GM12878 (cell line): Measurements from ENCODE around the gene VPS54. TPM values are rescaled to one million over a fixed set of nuclear protein-coding genes. Genes with fewer than 3 reads are reported as not detected.

Experiments
- ATAC-seq: fragments of 200-7000 bp; cut with Tn5 transposase; 3 replicates; pipeline ENCODE4 v1.9.1; 2020; ENCODE audit warnings: mild to moderate bottlenecking, moderate library complexity
- BruUV-seq: library from RNA; stranded (reverse); fragments of 400-500 nt; replicated peaks from 2 replicates; lab custom pipeline; 2021; lab: Mats Ljungman, UMichigan
- CTCF ChIA-PET: fragments of 300-600 bp; sonication (Branson Sonifier 250); formaldehyde crosslinking; extraction: SDS; loops from one replicate; lab custom pipeline; 2021; ENCODE audit warnings: inconsistent platforms; lab: Yijun Ruan, JAX
- POLR2A ChIA-PET: fragments of 350-600 bp; formaldehyde crosslinking; extraction: SDS; loops from one replicate; lab custom pipeline; 2021; ENCODE audit warnings: inconsistent platforms; lab: Charles Lee
- RAD21 ChIA-PET: fragments of 300-600 bp; sonication (Branson Sonifier 250); formaldehyde crosslinking; loops from one replicate; lab custom pipeline; 2023; ENCODE audit warnings: antibody characterized with exemption; ENCODE audit not compliant: unreplicated experiment; lab: Charles Lee
- SMC1A ChIA-PET: fragments of 300-600 bp; sonication (Branson Sonifier 250); formaldehyde crosslinking; loops from one replicate; lab custom pipeline; 2023; ENCODE audit not compliant: unreplicated experiment, uncharacterized antibody; lab: Charles Lee
- DNase-seq: peaks from one replicate; pipeline ENCODE4 v3.0.0-alpha.2; 2011; ENCODE audit warnings: low read depth, low spot score
- FAIRE-seq: peaks from 3 replicates; lab custom pipeline; 2011; peaks lifted over from hg19 to GRCh38; lab: Jason Lieb, UNC
- H2AFZ ChIP-seq: 2 replicates; pipeline ENCODE4 v1.6.0; 2011; ENCODE audit warnings: low read depth, low read length, control low read depth; ENCODE audit not compliant: control insufficient read depth
- H3K27ac ChIP-seq: 2 replicates; pipeline ENCODE4 v1.5.1; 2011; ENCODE audit warnings: control low read depth; ENCODE audit not compliant: control insufficient read depth, insufficient read depth
- H3K27me3 ChIP-seq, 2 experiments: replicated peaks in 1 of 2; 2 replicates each; pipeline versions ENCODE4 v1.6.0 to v1.6.1; 2011; ENCODE audit warnings: low read length in 1 of 2; ENCODE audit not compliant: control insufficient read depth in 2 of 2, insufficient read depth in 2 of 2
- H3K36me3 ChIP-seq, 2 experiments: 2 replicates each; pipeline ENCODE4 v1.5.1; 2011; ENCODE audit warnings: low read length in 1 of 2; ENCODE audit not compliant: control insufficient read depth in 2 of 2, insufficient read depth in 2 of 2
- H3K4me1 ChIP-seq: 2 replicates; pipeline ENCODE4 v1.6.1; 2011; ENCODE audit warnings: mild to moderate bottlenecking, low read length, moderate library complexity, mixed read lengths; ENCODE audit not compliant: control insufficient read depth, insufficient read depth
- H3K4me2 ChIP-seq: 2 replicates; pipeline ENCODE4 v1.6.0; 2011; ENCODE audit warnings: control low read depth; ENCODE audit not compliant: control insufficient read depth, insufficient read depth
- H3K4me3 ChIP-seq: fragments of 200-600 bp; sonication (generic); 2 replicates; pipeline ENCODE4 v1.5.1; 2016
- H3K79me2 ChIP-seq: 2 replicates; pipeline ENCODE4 v1.6.0; 2011; ENCODE audit warnings: low read length; ENCODE audit not compliant: control insufficient read depth, insufficient read depth
- H3K9ac ChIP-seq: 2 replicates; pipeline ENCODE4 v1.8.0; 2011; ENCODE audit warnings: low read length, control low read depth, mixed read lengths; ENCODE audit not compliant: control insufficient read depth, insufficient read depth
- H3K9me3 ChIP-seq: replicated peaks from 3 replicates; pipeline ENCODE4 v1.5.1; 2011; ENCODE audit warnings: mild to moderate bottlenecking, low read length; ENCODE audit not compliant: control insufficient read depth, insufficient read depth
- H4K20me1 ChIP-seq: 2 replicates; pipeline ENCODE4 v1.6.0; 2011; ENCODE audit not compliant: control insufficient read depth, insufficient read depth
- CEBPZ ChIP-seq: fragments of 150-350 bp; IDR thresholded peaks from 2 replicates; pipeline ENCODE4 v1.6.1; 2016; ENCODE audit warnings: low read depth, low read length
- EP300 ChIP-seq, 2 experiments: fragments of 150-350 bp in 1 of 2; IDR thresholded peaks; 2 replicates each; pipeline ENCODE4 v1.6.1; 2011 to 2012; ENCODE audit warnings: low read depth in 2 of 2, low read length in 2 of 2, borderline replicate concordance in 1 of 2, improper control_type of control experiment in 1 of 2, inconsistent platforms in 1 of 2; ENCODE audit not compliant: control insufficient read depth in 1 of 2
- FOXK2 ChIP-seq: fragments of 450-650 bp; IDR thresholded peaks from 2 replicates; pipeline ENCODE4 v1.6.1; 2017; ENCODE audit warnings: mild to moderate bottlenecking, moderate library complexity
- GATAD2B ChIP-seq: fragments of 450-650 bp; conservative IDR thresholded peaks from 2 replicates; pipeline ENCODE4 v1.6.1; 2017; ENCODE audit warnings: low read depth, mild to moderate bottlenecking, moderate library complexity
- HCFC1 ChIP-seq: fragments of 150-350 bp; IDR thresholded peaks from 2 replicates; pipeline ENCODE4 v1.6.1; 2014; ENCODE audit warnings: low read length
- MTA2 ChIP-seq: fragments of 450-650 bp; IDR thresholded peaks from 2 replicates; pipeline ENCODE4 v1.6.1; 2016; ENCODE audit warnings: low read depth, mild to moderate bottlenecking, moderate library complexity
- POLR2AphosphoS2 ChIP-seq: IDR thresholded peaks from 2 replicates; pipeline ENCODE4 v1.6.1; 2011; ENCODE audit warnings: low read depth, mild to moderate bottlenecking, low read length, improper control_type of control experiment, moderate library complexity
- SMARCA5 ChIP-seq: fragments of 450-650 bp; IDR thresholded peaks from 2 replicates; pipeline ENCODE4 v1.6.1; 2017; ENCODE audit warnings: mild to moderate bottlenecking
- SMC3 ChIP-seq: IDR thresholded peaks from 2 replicates; pipeline ENCODE4 v1.6.1; 2011; ENCODE audit warnings: low read length, improper control_type of control experiment, borderline replicate concordance
- ZNF24 ChIP-seq: fragments of 450-650 bp; IDR thresholded peaks from 2 replicates; pipeline ENCODE4 v1.6.1; 2017; ENCODE audit warnings: antibody characterized with exemption, mild to moderate bottlenecking
- WGBS: methylation state at CpG from one replicate; pipeline ENCODE4 v1.1.6; 2016; ENCODE audit warnings: low lambda C conversion rate; ENCODE audit not compliant: insufficient replicate concordance, insufficient coverage; ENCODE audit errors: missing lambda C conversion rate; 5-methylcytosine and 5-hydroxymethylcytosine counted together
- in situ Hi-C: fragments of 300-500 bp; cut with MboI; formaldehyde crosslinking; loops from 9 replicates; pipeline ENCODE4 v1.14.3; 2018; ENCODE audit warnings: mixed read lengths
- intact Hi-C: fragments of 100-400 bp; cut with micrococcal nuclease; formaldehyde crosslinking; loops from one replicate; pipeline ENCODE4 v1.14.2; 2022; ENCODE audit not compliant: unreplicated experiment
- polyA plus RNA-seq, 11 experiments: library from polyadenylated mRNA; depleted of rRNA in 4 of 11; unstranded in 6 of 11; stranded (reverse) in 5 of 11; fragments of >200 nt; fragmentation: Nextera tagmentation in 4 of 11; fragmentation: Illumina TruSeq in 1 of 11; extraction: Ambion mirVana in 4 of 11; extraction: Trizol in 1 of 11; gene quantifications; 1 replicate in 1 of 11; 2 replicates in 10 of 11; pipeline versions ENCODE4 v1.2.1 to v1.2.3, GENCODE V29; 2011 to 2016; ENCODE audit warnings: inconsistent platforms in 2 of 11, missing spikeins in 2 of 11, low read depth in 1 of 11
- total RNA-seq, 4 experiments: library from RNA; depleted of rRNA in 3 of 4; stranded (reverse); fragments of >200 nt in 3 of 4; fragmentation: Illumina TruSeq in 1 of 4; extraction: Trizol in 1 of 4; gene quantifications; 2 replicates each; pipeline versions ENCODE4 v1.2.1 to v1.2.3, GENCODE V29; 2013 to 2021
- TF ChIP-seq, protein P1 (sequence below): IDR thresholded peaks from 2 replicates; pipeline ENCODE4 v1.6.1; 2012; ENCODE audit warnings: mild to moderate bottlenecking, low read depth, low read length

VPS54 gene
- total and polyA plus RNA-seq, 10 of the 15 experiments (the other 5 are each of a cell fraction or from before 2014, with no cell fraction given): 1.6 to 16.2 (median 9.3) TPM

DNA sequence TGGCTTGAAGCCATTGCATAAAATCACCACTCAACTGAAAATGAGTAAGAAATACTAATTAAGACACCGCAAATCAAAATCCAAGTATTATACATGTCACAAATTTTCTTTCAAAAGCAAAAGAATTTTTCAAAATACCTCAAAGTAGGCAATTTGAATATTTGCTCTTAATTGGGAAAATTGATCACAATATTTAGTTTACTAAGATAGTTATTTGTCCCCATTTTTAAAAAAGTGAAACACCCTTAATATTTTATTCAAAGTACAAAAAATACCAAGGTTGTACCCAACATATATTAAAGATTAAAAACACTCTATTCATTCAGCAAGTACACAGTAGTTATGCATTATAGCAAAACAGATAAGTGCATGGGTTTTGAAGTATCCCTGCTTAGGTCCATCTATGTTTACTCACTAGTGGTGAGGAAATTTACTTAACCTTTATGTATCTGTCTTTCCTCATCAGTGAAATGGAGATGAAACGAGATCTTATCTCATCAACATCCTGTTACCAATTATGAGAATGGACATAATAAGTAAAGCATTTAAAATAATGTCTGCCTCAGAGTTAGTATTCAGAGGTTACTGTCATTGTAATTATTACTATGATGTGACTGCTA, 35.1 kb downstream of the VPS54 start (continued):
- TF ChIP-seq MTA2: no peak
- no peak for TF ChIP-seq GATAD2B
- TF ChIP-seq SMARCA5: no peak

DNA sequence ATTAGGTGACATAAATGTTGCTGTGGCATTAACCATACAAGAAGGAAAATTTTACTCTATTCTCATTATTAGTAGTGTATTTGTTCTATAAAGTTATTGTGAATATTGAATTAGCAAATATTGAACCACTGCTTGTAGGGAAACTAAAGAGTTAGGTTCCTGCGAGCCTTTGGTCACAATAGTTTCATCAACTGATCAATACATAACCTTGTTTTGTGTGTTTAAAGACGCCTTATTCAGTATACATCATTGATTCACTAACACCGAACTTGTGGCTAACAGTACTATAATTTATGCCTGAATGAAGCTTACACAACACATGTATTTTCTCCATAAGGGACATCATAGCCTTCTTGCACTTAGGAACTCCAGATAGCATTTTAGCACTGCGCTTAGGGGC, 36.9 kb downstream of the VPS54 start:
- no peak for FAIRE-seq
- H4K20me1 ChIP-seq: no peaks in the 10 kb centered on the region
- BruUV-seq: no TSS peak
- H3K9ac ChIP-seq: no peak overlapping the region
- POLR2A ChIA-PET: no interaction called here
- no peaks in the 10 kb centered on the region for H3K9me3 ChIP-seq
- RAD21 ChIA-PET: no interaction called here
- no peak overlapping the region for H3K4me2 ChIP-seq
- 99% methylated on average over 4 of the region's 4 CpGs for WGBS
- no peak for DNase-seq
- intact Hi-C loops: no loop called here
- H3K79me2 ChIP-seq: no peaks in the 10 kb centered on the region
- no peaks in the 10 kb centered on the region for H3K27me3 ChIP-seq
- peaks cover 9% of the 10 kb centered on the region; the same call in 1 of the 2 replicates for H3K4me1 ChIP-seq
- TF ChIP-seq ZNF24 (no peak), HCFC1 (no peak), SMC3 (no peak), EP300 (IDR thresholded peaks at IDR 0.05; ENCODE audit: borderline replicate concordance in 1 of 2, control insufficient read depth in 1 of 2, low read depth in 2 of 2, low read length in 2 of 2) (no peak), CEBPZ (no peak), POLR2AphosphoS2 (no peak), FOXK2 (no peak)
- TF ChIP-seq, protein P1, sequence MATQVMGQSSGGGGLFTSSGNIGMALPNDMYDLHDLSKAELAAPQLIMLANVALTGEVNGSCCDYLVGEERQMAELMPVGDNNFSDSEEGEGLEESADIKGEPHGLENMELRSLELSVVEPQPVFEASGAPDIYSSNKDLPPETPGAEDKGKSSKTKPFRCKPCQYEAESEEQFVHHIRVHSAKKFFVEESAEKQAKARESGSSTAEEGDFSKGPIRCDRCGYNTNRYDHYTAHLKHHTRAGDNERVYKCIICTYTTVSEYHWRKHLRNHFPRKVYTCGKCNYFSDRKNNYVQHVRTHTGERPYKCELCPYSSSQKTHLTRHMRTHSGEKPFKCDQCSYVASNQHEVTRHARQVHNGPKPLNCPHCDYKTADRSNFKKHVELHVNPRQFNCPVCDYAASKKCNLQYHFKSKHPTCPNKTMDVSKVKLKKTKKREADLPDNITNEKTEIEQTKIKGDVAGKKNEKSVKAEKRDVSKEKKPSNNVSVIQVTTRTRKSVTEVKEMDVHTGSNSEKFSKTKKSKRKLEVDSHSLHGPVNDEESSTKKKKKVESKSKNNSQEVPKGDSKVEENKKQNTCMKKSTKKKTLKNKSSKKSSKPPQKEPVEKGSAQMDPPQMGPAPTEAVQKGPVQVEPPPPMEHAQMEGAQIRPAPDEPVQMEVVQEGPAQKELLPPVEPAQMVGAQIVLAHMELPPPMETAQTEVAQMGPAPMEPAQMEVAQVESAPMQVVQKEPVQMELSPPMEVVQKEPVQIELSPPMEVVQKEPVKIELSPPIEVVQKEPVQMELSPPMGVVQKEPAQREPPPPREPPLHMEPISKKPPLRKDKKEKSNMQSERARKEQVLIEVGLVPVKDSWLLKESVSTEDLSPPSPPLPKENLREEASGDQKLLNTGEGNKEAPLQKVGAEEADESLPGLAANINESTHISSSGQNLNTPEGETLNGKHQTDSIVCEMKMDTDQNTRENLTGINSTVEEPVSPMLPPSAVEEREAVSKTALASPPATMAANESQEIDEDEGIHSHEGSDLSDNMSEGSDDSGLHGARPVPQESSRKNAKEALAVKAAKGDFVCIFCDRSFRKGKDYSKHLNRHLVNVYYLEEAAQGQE: no peak
- H3K36me3 ChIP-seq: peaks cover 0 to 3% of the 10 kb centered on the region in 2 experiments; a peak in 1 of 4 replicates
- CTCF ChIA-PET: interaction anchor here (0.8 kb wide), 1 partner anchor 66 kb away, joined by 3 read pairs; no protein-coding TSS in a partner anchor
- SMC1A ChIA-PET: no interaction called here
- no peak overlapping the region for H3K27ac ChIP-seq
- no peak overlapping the region for H3K4me3 ChIP-seq
- ATAC-seq: no peak
- no peak overlapping the region for H2AFZ ChIP-seq
- in situ Hi-C loops: no loop called here
